Common myeloid progenitor, CD34-positive (primary cell): Measurements from ENCODE around the gene TRNAU1AP.

ENCODE experiments used
- CTCF ChIA-PET: fragments of 350-600 bp; sonication (Branson Sonifier 250); formaldehyde crosslinking; loops from one replicate; lab custom pipeline; 2021; ENCODE audit warnings: antibody characterized with exemption; lab: Charles Lee
- POLR2A ChIA-PET: fragments of 350-600 bp; sonication (Branson Sonifier 250); formaldehyde crosslinking; loops from one replicate; lab custom pipeline; 2021; ENCODE audit warnings: antibody characterized with exemption; lab: Charles Lee
- DNase-seq, 3 donors: peaks; one replicate each; pipeline versions ENCODE4 v3.0.0 to v3.0.0-alpha.2; 2013
- H3K27ac ChIP-seq, 2 experiments: 1 replicate in 1 of 2; 2 replicates in 1 of 2; pipeline ENCODE4 v1.7.0; 2013; ENCODE audit warnings: inconsistent platforms in 2 of 2, low read length in 2 of 2, mild to moderate bottlenecking in 2 of 2, low read depth in 1 of 2, moderate library complexity in 1 of 2; ENCODE audit not compliant: severe bottlenecking in 2 of 2, insufficient read depth in 1 of 2, poor library complexity in 1 of 2
- H3K27me3 ChIP-seq, 5 experiments: replicated peaks in 2 of 5; 1 replicate in 3 of 5; 2 replicates in 2 of 5; pipeline versions ENCODE4 v1.6.1 to v1.7.0; 2013; ENCODE audit warnings: low read length in 4 of 5, mild to moderate bottlenecking in 2 of 5, moderate library complexity in 2 of 5, inconsistent platforms in 1 of 5; ENCODE audit not compliant: insufficient read depth in 5 of 5, control insufficient read depth in 4 of 5
- H3K36me3 ChIP-seq, 4 experiments: 1 replicate in 2 of 4; 2 replicates in 2 of 4; pipeline versions ENCODE4 v1.6.1 to v1.7.0; 2013; ENCODE audit warnings: low read length in 3 of 4, control low read depth in 1 of 4, mild to moderate bottlenecking in 1 of 4; ENCODE audit not compliant: control insufficient read depth in 4 of 4, insufficient read depth in 4 of 4
- H3K4me1 ChIP-seq, 4 experiments: 1 replicate in 3 of 4; 2 replicates in 1 of 4; pipeline versions ENCODE4 v1.6.1 to v1.7.1; 2013; ENCODE audit warnings: low read length in 3 of 4, mild to moderate bottlenecking in 3 of 4, control low read depth in 1 of 4, inconsistent platforms in 1 of 4, moderate library complexity in 1 of 4; ENCODE audit not compliant: control insufficient read depth in 4 of 4, insufficient read depth in 4 of 4; ENCODE audit errors: control extremely low read depth in 1 of 4
- H3K4me3 ChIP-seq, 7 experiments: 1 replicate in 4 of 7; 2 replicates in 3 of 7; pipeline versions ENCODE4 v1.5.1 to v1.7.0; 2013; ENCODE audit warnings: mild to moderate bottlenecking in 7 of 7, low read length in 6 of 7, moderate library complexity in 6 of 7, inconsistent platforms in 2 of 7, low read depth in 2 of 7, control low read depth in 1 of 7; ENCODE audit not compliant: insufficient read depth in 4 of 7, control insufficient read depth in 1 of 7; ENCODE audit errors: extremely low read depth in 1 of 7
- H3K9me3 ChIP-seq, 5 experiments: 1 replicate in 4 of 5; 2 replicates in 1 of 5; pipeline versions ENCODE4 v1.6.1 to v1.7.1; 2013; ENCODE audit warnings: low read length in 4 of 5, mild to moderate bottlenecking in 2 of 5, inconsistent platforms in 1 of 5, low read depth in 1 of 5, moderate library complexity in 1 of 5; ENCODE audit not compliant: control insufficient read depth in 4 of 5, insufficient read depth in 2 of 5; ENCODE audit errors: control extremely low read depth in 1 of 5
- WGBS: methylation state at CpG from one replicate; pipeline ENCODE4 v1.1.5; 2013; ENCODE audit not compliant: insufficient coverage; 5-methylcytosine and 5-hydroxymethylcytosine counted together

TRNAU1AP gene

DNA sequence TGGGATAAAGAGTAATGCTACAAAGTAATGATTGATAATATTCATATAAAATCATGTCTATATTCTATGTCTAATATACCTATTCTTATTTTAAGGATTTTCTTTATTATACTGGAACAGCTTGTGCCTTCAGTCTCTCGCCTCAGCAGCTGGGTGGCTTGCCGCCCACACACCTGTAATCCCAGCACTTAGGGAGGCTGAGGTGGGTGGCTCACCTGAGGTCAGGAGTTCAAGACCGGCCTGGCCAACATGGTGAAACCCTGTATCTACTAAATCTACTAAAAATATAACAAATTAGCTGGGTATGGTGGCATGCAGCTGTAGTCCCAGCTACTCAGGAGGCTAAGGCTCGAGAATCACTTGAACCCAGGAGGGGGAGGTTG is 7.6 kb upstream of the TRNAU1AP start:
- 100% methylated on average over 2 of the region's 4 CpGs for WGBS
- ChIA-PET CTCF (interaction anchor here (0.6 to 1.0 kb wide), 2 partner anchors 8 to 87 kb away, joined by 3 to 4 read pairs; partner anchors contain the start of gene TRNAU1AP), POLR2A (no interaction called here)
- Histone ChIP-seq H3K36me3 (no peaks in the 10 kb centered on the region), H3K27ac (no peak overlapping the region), H3K4me1 (no peaks in the 10 kb centered on the region), H3K9me3 (no peaks in the 10 kb centered on the region), H3K4me3 (no peak overlapping the region), H3K27me3 (no peaks in the 10 kb centered on the region)
- no peak for DNase-seq

DNA sequence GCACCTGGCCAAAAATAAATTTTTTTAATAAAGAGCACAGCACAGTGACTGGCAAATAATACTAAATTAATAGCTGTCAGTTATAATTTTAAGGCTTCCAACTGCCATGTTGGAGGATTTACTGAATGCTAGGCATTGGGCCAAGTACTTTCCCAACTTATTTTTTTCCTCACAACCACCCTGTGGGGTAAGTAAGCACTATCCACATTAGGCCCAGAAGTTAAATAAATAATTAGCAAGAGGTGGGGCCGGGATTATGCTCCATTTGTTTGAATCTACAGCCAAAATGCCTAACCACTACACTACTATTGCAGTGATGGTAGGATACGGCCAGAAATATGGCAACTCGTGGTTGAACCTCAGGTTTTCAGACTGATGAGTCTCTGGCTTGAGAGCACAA is 4.6 kb upstream of the TRNAU1AP start:
- ChIA-PET POLR2A (interaction anchor here (0.6 kb wide), 1 partner anchor 45 kb away, joined by 3 read pairs; no protein-coding TSS in a partner anchor), CTCF (interaction anchor here (0.9 to 1.5 kb wide), 2 partner anchors 11 to 24 kb away, joined by 3 read pairs; no protein-coding TSS in a partner anchor)
- DNase-seq: no peak
- H3K4me3 ChIP-seq: no peak overlapping the region
- no peaks in the 10 kb centered on the region for H3K36me3 ChIP-seq
- no CpG with 5 or more reads among the region's 3 CpGs for WGBS
- no peaks in the 10 kb centered on the region for H3K27me3 ChIP-seq
- H3K27ac ChIP-seq: no peak overlapping the region
- peaks cover 0 to 8% (median 6%) of the 10 kb centered on the region in 4 experiments for H3K4me1 ChIP-seq
- H3K9me3 ChIP-seq: no peaks in the 10 kb centered on the region

DNA sequence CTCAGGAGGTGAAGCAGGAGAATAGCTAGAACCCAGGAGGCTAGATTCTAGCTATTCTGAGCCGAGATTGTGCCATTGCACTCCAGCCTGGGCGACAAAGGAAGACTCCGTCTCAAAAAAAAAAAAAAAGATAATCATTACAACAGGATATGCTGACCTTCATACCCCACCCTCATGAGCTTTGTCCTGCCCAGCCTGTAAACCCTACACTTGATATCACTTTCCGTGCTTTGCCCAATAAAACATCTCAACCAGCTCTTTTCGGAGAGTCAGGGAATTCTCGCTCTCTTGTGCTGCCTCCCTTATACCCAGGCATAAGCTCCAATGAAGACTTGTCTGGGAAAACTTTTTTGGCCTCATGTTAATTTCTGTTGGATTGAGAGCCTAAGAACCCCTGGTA is 1.5 kb upstream of the TRNAU1AP start:
- Histone ChIP-seq H3K4me1 (peaks cover 0 to 14% (median 7%) of the 10 kb centered on the region in 4 experiments), H3K4me3 (no peak overlapping the region), H3K9me3 (no peaks in the 10 kb centered on the region), H3K27me3 (no peaks in the 10 kb centered on the region), H3K27ac (no peak overlapping the region), H3K36me3 (peaks cover 0 to 4% (median 1%) of the 10 kb centered on the region in 4 experiments)
- DNase-seq: no peak
- ChIA-PET CTCF (no interaction called here), POLR2A (interaction anchor here (1.9 kb wide), 1 partner anchor 30 kb away, joined by 9 read pairs; no protein-coding TSS in a partner anchor)
- 99% methylated on average over 5 of the region's 6 CpGs for WGBS

DNA sequence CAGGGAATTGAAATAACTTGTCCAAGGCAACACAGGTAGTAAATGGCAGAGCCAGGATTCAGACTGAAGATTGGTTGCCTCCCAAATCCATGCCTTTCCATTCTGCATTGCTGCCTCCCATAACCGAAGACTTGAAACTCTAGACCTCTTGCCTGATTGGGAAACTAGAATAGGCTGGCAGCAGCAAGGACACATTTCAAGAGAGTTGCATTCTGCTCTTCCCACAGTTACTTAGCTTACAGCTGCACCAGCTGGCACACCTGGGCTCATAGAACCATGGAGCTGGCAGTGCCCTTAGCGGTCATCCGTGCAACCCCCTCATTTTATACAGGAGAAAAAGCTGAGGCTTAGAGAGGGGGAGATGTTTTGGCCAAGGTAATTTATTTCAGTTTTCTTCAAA is 8.0 kb downstream of the TRNAU1AP start:
- POLR2A ChIA-PET: no interaction called here
- 83% methylated on average over 1 of the region's 3 CpGs for WGBS

DNA sequence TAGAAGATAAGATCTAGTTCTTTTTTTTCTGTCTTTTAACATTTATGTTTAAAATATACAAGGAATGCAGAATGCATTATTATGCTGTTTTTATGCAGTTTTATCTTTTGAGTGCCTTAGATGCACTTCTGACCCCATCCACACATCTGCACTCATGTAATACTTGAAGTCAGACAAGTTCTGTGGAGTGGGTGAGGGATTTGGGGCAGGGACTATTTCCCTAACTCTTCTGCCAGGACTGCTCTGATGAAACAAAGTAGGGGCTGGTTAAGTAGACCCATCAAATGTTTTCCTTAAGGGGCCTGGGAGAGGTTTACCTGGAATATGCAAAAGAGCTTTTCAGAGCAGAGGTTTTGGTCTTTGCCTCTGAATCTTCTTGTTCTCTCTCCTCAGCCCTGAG is 11.4 kb downstream of the TRNAU1AP start:
- DNase-seq: no peak
- Histone ChIP-seq H3K27me3 (no peaks in the 10 kb centered on the region), H3K4me1 (no peaks in the 10 kb centered on the region), H3K27ac (no peak overlapping the region), H3K9me3 (no peaks in the 10 kb centered on the region), H3K36me3 (peaks cover 18 to 74% (median 44%) of the 10 kb centered on the region in 4 experiments), H3K4me3 (no peak overlapping the region)
- ChIA-PET CTCF (interaction anchor here (1.0 to 1.8 kb wide), 5 partner anchors 10 to 42 kb away, joined by 3 to 10 read pairs (median 3); no protein-coding TSS in a partner anchor), POLR2A (no interaction called here)

More for the DNA sequence above, 8.0 kb downstream of the TRNAU1AP start:
- Histone ChIP-seq H3K27ac (no peak overlapping the region), H3K4me3 (no peak overlapping the region), H3K9me3 (no peaks in the 10 kb centered on the region), H3K27me3 (no peaks in the 10 kb centered on the region), H3K4me1 (no peaks in the 10 kb centered on the region), H3K36me3 (peaks cover 13 to 60% (median 32%) of the 10 kb centered on the region in 4 experiments)
- no peak for DNase-seq
- CTCF ChIA-PET: no interaction called here

DNA sequence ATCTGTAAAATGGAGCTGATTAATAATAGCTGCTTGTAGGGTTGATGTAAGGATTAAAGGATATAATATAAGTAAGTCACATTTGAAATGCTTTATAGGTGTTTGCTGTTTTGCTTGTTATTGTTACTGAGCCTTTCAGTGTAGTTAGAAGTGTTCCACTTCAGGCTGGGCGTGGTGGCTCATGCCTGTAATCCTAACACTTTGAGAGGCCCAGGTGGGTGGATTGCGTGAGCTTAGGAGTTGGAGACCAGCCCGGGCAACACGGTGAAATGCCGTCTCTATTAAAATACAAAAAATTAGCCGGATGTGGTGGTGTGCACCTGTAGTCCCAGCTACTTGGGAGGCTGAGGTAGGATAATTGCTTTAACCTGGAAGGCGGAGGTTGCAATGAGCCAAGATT is 12.2 kb downstream of the TRNAU1AP start:
- Histone ChIP-seq H3K4me1 (no peaks in the 10 kb centered on the region), H3K27ac (no peak overlapping the region), H3K27me3 (no peaks in the 10 kb centered on the region), H3K4me3 (no peak overlapping the region), H3K36me3 (peaks cover 18 to 70% (median 43%) of the 10 kb centered on the region in 4 experiments), H3K9me3 (no peaks in the 10 kb centered on the region)
- 100% methylated on average over 7 of the region's 7 CpGs for WGBS
- CTCF ChIA-PET: interaction anchor here (1.0 to 1.8 kb wide), 4 partner anchors 9 to 43 kb away, joined by 3 to 10 read pairs (median 3); no protein-coding TSS in a partner anchor
- no peak for DNase-seq
- POLR2A ChIA-PET: no interaction called here

DNA sequence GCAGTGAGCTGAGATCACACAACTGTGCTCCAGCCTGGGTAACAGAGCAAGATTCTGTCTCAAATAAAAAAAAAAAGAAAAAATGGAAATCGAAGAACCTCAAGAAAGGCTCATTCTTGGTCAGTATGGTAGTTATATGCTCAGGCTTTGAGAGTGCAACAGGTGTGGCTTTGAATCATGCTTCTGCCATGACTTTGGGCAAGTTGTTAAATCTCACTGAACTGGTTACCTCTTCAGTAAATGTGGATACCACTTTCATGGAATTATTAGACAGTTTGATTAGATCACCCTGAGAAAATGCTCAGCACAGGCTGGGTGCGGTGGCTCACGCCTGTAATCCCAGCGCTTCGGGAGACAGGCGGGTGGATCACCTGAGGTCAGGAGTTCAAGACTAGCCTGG is 12.8 kb downstream of the TRNAU1AP start:
- DNase-seq: no peak
- CTCF ChIA-PET: interaction anchor here (1.3 kb wide), 1 partner anchor 12 kb away, joined by 3 read pairs; no protein-coding TSS in a partner anchor
- Histone ChIP-seq H3K27ac (no peak overlapping the region), H3K36me3 (peaks cover 14 to 65% (median 41%) of the 10 kb centered on the region in 4 experiments), H3K4me1 (no peaks in the 10 kb centered on the region), H3K9me3 (no peaks in the 10 kb centered on the region), H3K4me3 (no peak overlapping the region), H3K27me3 (no peaks in the 10 kb centered on the region)
- POLR2A ChIA-PET: no interaction called here
- no CpG with 5 or more reads among the region's 6 CpGs for WGBS
